ENCODE measurements around the gene SHD. TPM values are rescaled to one million over a fixed set of nuclear protein-coding genes. Genes with fewer than 3 reads are reported as not detected.

SHD gene
- total and polyA plus RNA-seq, 7 donors: 18.8 to 84.7 (median 68.0) TPM; not detected in 4

DNA sequence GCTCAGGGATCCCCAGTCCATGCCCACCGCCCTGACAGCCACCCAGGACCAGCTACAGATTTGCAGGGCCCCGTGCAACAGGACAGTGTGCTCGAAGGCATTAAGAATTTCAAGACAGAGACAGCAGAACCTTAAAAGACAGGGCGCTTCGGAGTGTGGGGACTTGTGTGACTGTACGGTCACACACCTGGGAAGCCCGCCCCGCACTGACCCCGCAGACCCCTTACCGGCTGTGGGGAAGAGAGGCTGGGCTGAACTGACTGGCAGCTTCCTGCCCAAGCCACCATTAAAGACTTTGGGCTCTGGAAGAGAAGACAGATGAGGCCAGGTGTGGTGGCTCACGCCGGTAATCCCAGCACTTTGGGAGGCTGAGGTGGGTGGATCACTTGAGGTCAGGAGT lies 45.2 kb downstream of the SHD start:
- Histone ChIP-seq H3K9me3 (no peaks in the 10 kb centered on the region), H3K4me1 (peaks cover 0 to 25% (median 20%) of the 10 kb centered on the region in 4 donors), H3K27ac (no peak overlapping the region), H3K27me3 (peaks cover 6 to 34% (median 13%) of the 10 kb centered on the region in 3 donors), H3K36me3 (no peaks in the 10 kb centered on the region), H3K4me3 (no peak overlapping the region)
- 88 to 89% methylated on average over 12 of the region's 12 CpGs for WGBS, 2 donors
- no peak for DNase-seq
- intact Hi-C loops (cut with DNase I): no loop called here
- TF ChIP-seq EP300 (IDR thresholded peaks at IDR 0.05) (no peak), CTCF (IDR thresholded peaks at IDR 0.05) (no peak), POLR2AphosphoS5 (IDR thresholded peaks at IDR 0.05) (no peak), POLR2A (IDR thresholded peaks at IDR 0.05) (no peak)

- Histone ChIP-seq H3K4me3 (peak overlapping the region in 1 of 4 donors; percentile 42), H3K27me3 (peaks cover 6 to 38% (median 13%) of the 10 kb centered on the region in 3 donors), H3K27ac (no peak overlapping the region), H3K36me3 (no peaks in the 10 kb centered on the region), H3K9me3 (no peaks in the 10 kb centered on the region), H3K4me1 (peaks cover 0 to 27% (median 20%) of the 10 kb centered on the region in 4 donors)
- 61 to 80% methylated on average over 13 of the region's 13 CpGs for WGBS, 2 donors
- intact Hi-C loops (cut with DNase I): loop anchor here (5.0 kb wide), 2 partner anchors 76 to 79 kb away; partner anchors contain the start of genes CHAF1A, SH3GL1 and YJU2
- DNase-seq: no peak
- TF ChIP-seq POLR2AphosphoS5 (IDR thresholded peaks at IDR 0.05): no peak
- TF ChIP-seq EP300 (IDR thresholded peaks at IDR 0.05): no peak
- TF ChIP-seq POLR2A (IDR thresholded peaks at IDR 0.05): no peak
- TF ChIP-seq CTCF (IDR thresholded peaks at IDR 0.05): no peak
These were observed 47.3 kb downstream of the SHD start for GRCh38 chr19:4326215-4326836.

DNA sequence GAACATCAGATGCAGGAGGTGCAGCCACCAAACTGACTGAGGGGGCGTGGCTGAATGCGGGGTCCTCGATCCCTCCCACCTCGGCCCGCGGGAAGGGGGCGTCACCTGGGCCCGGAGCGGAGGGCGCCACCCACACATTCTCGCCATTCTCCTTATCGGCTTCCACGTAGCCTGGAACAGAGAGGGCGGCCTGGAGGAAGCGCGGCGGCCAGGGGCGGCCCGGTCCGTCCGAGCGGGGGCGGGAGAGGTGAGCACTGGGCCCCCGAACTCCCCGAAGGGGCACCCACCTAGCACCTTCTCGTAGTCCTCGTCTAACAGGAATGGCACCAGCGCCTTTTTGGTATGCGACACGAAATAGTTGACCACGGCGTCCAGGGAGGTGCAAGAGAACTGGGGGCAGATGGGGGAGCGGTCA lies 47.8 kb downstream of the SHD start:
- intact Hi-C loops (cut with DNase I): loop anchor here (5.0 kb wide), 2 partner anchors 75 to 80 kb away; partner anchors contain the start of genes CHAF1A, SH3GL1 and YJU2
- WGBS, 2 donors: 42 to 78% methylated on average over 33 of the region's 33 CpGs
- H3K36me3 ChIP-seq: no peaks in the 10 kb centered on the region
- TF ChIP-seq POLR2AphosphoS5 (IDR thresholded peaks at IDR 0.05): no peak
- TF ChIP-seq EP300 (IDR thresholded peaks at IDR 0.05): no peak
- no peak for TF ChIP-seq POLR2A (IDR thresholded peaks at IDR 0.05)
- no peak for TF ChIP-seq CTCF (IDR thresholded peaks at IDR 0.05)
- peaks cover 6 to 38% (median 13%) of the 10 kb centered on the region in 3 donors for H3K27me3 ChIP-seq
- DNase-seq: no peak
- H3K4me1 ChIP-seq: peaks cover 0 to 27% (median 20%) of the 10 kb centered on the region in 4 donors
- H3K9me3 ChIP-seq: no peaks in the 10 kb centered on the region
- no peak overlapping the region for H3K27ac ChIP-seq
- peak overlapping the region in 2 of 4 donors; percentile 35 to 42 for H3K4me3 ChIP-seq

DNA sequence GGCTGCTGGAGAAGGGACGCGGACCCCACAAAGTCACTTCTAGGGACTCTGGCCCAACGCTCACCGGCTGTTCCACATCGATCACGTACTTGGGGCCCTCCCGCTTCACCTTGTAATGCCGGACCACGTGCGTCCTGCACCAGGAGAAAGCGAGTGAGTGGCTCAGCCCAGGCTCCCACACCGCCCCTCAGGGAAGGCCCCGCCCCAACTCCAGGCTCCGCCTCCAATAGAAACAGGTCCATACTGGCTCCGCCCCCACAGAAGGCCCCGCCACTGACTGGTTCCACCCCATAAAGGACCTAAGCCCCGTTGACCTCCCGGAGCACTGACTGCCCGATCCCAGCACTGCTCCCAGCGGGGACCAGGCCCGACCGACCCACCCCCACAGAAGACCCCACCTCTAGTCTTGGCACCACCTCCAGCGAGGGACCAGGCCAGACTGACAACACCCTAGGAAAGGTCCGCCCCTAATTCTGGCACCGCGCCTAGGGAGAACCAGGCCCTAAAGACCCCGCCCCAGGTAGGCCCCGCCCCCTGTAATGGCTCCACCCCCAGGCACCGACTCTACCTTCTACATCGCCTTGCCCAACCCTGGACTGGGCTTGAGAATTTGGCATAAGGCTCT lies 48.3 kb downstream of the SHD start:
- H3K9me3 ChIP-seq: no peaks in the 10 kb centered on the region
- peak; percentile 89 for DNase-seq
- peak overlapping the region in 3 of 4 donors; percentile 21 to 42 (median 35) for H3K4me3 ChIP-seq
- intact Hi-C loops (cut with DNase I): loop anchor here (5.0 kb wide), 2 partner anchors 75 to 80 kb away; partner anchors contain the start of genes CHAF1A, SH3GL1 and YJU2
- WGBS, 2 donors: 25 to 68% methylated on average over 30 of the region's 30 CpGs
- peaks cover 0 to 27% (median 20%) of the 10 kb centered on the region in 4 donors for H3K4me1 ChIP-seq
- H3K27me3 ChIP-seq: peaks cover 6 to 38% (median 13%) of the 10 kb centered on the region in 3 donors
- peak overlapping the region in 1 of 4 donors; percentile 60 for H3K27ac ChIP-seq
- no peaks in the 10 kb centered on the region for H3K36me3 ChIP-seq
- no peak for TF ChIP-seq POLR2AphosphoS5 (IDR thresholded peaks at IDR 0.05)
- TF ChIP-seq CTCF (IDR thresholded peaks at IDR 0.05): no peak
- TF ChIP-seq EP300 (IDR thresholded peaks at IDR 0.05): no peak
- TF ChIP-seq POLR2A (IDR thresholded peaks at IDR 0.05): no peak
